ENCODE measurements around the gene SLC38A3.

Gene SLC38A3

DNA sequence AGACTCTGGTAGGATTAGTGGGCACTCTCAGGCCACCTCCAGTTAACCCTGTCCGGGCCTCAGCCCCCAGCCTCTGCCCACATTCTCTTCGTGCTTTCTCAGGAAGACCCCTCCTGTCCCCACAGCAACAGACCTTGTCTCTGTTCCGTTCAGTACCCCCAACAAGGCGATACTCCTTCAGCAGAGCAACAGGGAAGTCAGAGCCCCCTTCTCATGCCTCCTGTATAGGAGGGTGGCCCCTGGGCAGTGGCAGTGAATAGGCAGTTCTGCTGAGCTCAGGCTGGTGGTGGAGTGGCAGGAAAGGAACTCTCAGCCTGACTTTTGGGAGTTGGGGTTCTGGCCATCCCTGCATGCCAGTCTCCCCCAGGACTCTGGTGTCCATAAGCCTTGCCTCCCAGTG lies 64.4 kb downstream of the SLC38A3 start:
- no peak for DNase-seq

DNA sequence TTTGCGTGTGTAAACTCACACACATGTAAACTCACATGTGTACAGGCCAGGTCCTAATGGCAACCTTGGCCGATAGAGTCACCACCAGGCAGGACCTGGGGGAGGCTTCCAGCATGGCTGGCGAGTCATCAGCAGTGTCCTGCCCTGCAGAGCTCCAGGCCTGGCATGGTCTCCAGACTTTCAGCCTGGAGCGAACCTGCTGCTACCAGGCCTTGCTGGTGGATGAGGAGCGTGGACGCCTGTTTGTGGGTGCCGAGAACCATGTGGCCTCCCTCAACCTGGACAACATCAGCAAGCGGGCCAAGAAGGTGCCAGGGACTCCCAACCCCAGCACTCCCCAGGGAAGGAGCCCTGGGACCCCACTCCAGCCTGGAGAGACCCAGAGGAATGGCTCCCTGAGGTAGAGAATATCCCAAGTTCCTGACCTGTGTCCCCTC lies 64.9 kb downstream of the SLC38A3 start:
- no peak for DNase-seq

DNA sequence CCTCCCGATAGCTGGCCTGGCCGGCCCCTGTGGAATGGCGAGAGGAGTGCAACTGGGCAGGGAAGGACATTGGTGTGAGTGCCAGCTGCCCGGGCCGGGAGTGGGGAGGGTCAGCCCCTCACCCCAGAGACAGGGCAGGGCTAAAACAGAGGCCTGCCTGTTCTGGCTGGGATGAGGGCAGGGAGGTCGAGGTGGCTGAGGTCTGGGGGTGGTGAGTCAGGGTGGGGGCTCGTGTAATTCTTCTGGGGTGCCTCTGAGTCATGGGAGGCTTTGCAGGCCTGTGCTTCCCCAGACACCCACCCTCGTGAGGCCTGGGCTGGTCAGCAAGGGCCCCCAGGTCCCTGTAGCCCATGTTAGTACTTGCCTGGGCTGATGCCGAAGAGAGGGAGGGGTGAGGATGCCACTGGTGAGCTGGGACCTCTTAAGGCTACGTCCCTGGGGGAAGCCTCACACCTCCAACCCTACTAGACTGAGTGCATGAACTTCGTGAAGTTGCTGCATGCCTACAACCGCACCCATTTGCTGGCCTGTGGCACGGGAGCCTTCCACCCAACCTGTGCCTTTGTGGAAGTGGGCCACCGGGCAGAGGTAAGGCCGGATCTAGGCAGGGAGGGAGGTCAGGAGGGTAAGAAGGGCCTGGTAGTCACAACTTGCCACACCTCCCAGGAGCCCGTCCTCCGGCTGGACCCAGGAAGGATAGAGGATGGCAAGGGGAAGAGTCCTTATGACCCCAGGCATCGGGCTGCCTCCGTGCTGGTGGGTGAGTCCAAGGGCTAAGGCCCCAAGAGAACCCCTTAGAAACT lies 65.6 kb downstream of the SLC38A3 start:
- no peak for DNase-seq
